Stromal cell of bone marrow (primary cell): ENCODE results near the gene MICALL2.

Source experiments
- DNase-seq: peaks from one replicate; pipeline ENCODE4 v3.0.0-alpha.2; 2012; ENCODE audit warnings: low read depth

MICALL2 gene

DNA sequence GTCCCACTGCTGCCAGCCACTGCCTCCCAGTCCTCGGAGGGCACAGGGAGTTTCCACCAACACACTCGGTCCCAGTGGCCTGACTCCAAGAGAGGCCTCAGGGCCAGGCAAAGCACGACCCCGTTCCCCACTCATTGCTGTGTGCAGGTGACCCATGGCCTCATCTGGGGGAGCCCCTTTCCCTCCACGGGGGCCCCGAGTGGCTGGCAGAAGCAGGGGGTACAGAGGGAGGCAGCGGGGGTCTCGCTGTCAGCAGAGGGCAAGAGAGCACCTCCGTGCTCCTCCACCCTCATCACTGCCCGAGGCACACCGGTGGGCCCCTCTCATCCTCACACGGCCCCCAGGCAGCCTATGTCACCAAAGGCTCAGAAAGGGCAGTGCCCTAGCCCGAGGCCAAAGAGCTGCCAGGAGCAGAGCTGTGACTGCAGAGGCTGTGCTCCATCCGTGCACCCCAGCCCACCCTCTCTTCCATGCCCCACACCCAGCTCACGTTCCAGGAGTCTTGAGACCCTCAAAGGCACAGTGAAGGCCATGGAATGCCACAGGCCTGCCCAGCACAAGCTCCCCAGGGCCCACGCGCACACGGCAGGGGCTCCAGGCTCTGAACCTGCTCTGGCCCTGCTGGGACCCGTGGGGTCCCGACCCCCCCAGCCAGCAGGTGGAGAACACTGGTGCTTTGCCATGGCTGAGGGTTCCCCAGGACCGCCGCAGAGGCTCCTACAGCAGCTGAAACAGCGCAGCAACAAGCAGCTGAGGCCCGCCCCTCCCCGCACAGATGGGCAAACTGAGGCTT, 25.9 kb downstream of the MICALL2 start:
- DNase-seq, result no peak

DNA sequence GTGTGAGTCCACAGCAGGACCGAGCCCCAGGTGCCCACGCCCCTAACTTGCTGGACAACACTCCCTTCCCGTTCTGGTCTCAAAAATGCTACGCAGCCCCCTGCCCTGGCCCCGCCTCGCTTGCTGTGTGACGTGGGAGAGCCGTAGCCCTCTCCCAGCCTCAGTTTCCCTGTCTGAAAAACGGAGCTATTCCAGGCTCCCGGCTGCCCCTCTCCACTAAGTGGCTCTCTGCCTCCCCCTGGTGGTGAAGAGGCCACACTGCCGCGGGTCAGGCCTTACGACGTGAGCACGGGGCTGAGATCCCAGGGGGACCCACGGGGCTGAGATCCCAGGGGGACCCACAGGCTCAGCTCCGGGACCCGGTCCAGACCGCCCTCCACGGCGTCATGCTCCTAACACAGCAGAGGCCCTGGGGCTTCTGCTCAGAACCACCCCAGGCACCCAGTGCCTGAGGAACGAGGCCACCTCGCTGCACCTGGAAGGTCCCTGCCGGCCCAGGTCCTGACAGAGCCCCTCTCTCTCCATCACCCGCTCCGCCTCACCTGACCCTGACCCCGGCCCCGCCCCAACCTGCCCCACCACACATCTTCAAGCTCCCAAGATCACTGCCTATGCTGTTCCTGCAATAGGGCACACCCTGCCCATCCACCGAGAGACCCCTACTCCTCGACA, 26.7 kb downstream of the MICALL2 start:
- DNase-seq, result peak; percentile 28

DNA sequence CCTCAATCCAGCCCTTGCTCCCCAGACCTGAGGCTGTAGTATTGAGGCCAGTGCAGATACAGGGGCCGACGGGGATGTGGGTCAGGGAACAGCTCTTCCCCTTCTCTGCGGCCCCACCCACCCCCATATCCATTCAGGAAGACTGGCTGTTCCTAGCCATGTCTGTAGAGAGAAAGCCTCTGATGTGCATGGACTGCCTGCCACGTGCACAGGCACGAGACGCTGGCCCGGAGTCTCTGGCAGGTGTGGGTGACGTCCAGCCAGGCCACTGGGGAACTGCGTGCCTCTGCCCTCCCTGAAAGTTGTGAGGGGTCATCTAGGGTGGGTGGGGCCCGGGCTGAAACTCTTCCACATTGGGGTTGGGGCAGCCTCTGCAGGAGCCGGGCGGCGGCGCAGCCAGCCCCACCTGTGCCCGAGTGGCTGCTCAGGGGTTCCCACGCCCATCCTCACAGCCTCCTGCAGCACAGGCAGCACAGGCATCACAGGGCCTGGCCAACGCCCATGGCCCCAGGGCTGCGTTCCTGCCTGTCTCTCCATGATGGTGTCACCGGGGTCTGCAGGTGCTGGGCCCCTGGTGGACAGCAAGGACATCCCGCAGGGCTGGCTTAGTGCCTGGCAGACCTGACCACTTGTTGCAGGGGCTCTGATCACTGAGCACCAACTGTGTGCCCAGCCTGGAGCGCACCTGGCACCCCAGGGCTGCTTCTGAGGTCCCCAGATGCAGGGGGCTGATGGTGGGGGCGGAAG, 27.5 kb downstream of the MICALL2 start:
- no peak for DNase-seq

DNA sequence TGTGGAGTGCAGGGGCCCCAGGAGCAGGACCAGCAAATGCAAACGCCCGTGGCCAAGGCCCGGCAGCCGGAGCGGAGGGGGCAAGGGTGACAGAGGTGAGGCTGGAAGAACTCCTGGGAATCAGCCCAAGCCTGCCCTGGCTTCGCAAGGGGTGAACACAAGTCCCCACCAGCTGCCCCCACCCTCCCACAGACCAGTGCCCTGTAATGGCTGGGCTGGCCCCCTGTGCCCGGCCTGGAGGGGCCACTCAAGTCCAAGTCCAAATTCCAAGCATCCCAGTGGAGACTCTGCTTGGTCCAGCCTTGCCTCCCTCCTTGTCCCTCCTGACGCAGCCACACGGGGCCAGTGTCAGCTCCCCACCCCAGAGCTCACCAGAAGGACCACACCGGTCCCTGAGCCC, 28.0 kb downstream of the MICALL2 start:
- no peak for DNase-seq

DNA sequence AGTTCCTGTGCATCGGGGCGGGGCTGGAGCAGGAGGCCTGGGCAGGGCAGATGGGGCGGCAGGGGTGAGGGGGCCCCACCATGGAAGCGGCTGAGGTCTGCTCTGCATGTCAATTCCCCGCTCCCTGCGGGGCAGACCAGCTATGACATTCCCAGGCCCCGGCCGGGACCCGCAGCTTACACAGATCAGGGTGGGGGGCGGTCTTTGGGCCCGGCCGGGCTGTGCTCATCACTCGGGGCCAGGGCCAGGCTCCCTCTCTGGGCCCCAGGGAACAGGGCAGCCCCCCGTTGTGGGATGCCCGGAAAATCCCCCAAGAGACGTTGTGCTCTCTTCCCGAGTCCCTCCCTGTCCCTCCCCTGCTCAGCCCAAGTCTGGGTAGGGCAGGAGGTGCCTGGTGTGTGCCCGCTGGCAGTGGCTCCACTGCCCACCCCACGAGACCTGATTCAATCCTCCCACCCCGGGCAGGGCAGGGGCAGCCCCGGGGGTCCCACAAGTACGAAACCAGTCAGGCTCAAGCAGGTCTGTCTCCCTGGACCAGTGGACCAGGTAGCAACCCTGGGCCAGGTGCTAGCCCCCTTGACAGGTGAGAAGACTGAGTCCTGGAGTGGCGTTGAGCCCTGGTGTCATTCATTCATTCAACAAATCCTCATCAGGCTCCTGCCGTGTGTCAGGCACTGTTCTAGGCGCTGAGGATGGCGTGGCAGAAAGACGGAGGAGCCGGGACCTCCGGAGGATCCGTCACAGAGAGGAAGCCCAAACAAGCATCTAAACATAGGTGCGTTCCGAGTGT, 29.0 kb downstream of the MICALL2 start:
- no peak for DNase-seq

DNA sequence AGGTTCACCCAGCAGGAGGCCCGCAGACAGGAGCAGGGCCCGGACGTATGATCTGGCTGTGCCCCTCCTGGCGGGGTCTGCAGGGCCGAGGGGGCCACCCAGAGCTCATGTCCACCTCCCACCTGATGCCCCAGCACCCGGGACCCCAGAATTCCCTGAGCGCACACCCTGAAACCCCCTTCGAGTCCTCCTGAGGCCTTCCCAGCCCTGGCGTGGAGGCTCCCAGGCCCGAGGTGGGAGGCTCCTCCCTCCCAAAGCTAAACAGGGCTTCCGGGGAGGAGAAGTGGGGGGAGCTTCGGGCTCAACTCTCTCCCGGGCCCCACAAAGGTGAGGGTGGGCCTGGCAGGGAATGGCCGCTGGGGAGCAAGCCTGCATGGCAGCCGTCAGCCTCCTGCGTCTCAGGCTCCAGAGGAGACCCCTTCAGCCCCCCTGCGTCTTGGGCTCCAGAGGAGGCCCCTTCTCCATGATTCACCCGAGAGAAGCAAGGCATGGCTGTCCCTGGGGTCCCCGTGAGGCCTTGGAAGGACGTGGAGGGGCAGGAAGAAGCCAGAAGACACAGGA, 30.2 kb downstream of the MICALL2 start:
- DNase-seq, result no peak

DNA sequence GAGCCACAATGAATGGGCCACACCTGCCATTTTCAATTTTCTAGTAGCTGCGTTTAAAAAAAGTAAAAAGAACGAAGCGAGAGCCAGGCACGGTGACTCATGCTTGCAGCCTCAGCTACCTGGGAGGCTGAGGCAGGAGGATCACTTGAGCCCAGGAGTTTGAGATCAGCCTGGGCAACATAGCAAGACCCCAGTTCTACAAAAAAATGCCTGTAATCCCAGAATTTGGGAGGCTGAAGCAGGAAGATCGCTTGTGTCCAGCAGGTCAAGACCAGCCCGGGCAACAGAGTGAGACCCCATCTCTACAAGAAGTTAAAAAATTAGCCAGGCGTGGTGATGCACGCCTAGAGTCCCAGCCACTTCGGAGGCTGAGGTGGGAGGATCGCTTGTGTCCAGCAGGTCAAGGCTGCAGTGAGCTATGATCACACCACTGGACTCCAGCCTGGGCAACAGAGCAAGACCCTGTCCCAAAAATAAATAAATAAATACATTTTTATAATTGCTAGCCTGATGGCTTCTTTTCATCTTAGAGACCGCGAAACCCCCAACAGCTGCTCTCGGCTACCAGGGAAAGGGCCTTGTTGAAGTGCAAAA, 32.1 kb downstream of the MICALL2 start:
- no peak for DNase-seq

DNA sequence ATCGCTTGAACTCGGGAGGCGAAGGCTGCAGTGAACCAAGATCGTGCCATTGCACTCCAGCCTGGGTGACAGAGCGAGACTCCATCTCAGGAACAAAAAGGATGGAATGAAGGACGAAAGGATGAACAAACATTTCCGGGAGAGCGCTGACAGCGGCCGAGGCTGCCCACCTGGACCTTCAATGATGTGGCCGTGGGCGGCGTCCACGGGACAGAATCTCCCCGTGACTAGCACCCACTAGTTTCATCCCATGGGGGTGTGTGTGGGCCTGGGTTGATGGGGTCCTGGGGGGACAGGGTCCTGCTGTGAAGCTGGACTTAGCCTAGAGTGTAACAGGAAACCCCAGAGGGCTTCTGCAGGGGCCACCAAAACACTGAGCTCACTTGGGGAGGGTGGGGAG, 32.8 kb downstream of the MICALL2 start:
- no peak for DNase-seq

DNA sequence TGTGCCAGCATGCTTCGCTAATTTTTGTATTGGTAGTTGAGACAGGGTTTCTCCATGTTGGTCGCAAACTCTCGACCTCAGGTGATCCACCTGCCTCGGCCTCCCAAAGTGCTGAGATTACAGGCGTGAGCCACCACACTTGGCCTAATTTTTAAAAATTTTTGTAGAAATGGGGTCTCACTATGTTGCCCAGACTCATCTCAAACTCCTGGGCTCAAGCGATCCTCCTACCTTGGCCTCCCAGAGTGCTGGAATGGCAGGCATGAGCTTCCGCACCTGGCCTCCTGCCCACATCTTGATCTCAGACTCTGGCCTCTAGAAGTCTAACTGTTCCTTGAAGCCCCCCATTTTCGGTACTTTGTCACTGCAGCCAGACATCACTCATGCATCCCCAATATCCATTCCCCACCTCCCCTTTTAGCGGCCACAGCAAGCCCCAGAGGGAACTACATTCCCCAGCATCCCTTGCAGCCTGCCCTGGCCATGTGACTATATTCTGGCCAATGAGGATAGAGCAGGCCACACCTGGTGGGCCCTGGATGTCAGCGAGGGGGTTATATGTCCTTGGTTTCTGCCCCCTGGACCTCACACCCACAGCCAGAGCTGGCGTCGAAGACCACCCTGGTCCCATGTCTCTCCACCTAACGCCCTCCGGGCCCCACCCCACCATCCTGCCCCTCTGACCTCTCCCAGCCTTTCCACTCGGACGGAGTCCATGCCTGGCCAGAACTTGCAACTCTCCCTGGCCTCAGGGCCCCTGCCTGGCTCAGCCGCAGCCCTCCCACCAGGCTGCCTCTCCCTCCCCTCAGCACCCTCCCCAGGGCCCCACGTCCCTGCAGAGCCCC, 33.8 kb downstream of the MICALL2 start:
- no peak for DNase-seq

DNA sequence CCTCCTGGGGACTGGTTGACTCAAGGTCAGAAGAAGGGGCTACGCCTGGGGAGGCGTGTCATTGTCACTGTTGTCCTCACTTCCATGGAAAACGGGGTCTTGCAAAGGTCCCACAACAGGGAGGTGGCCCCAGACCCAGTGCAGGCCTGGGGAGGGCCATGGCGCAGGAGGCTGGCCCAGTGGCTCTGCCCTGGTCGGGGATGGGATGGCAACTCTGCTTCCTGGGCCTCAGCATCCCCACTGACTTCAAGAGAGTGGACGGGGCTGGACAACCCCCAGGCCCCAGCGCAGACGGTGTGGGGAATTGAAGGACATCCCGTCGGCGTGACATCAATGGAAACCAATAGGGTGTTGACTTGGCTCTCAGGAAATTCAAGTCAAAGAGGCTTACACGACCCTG, 35.2 kb downstream of the MICALL2 start:
- no peak for DNase-seq

DNA sequence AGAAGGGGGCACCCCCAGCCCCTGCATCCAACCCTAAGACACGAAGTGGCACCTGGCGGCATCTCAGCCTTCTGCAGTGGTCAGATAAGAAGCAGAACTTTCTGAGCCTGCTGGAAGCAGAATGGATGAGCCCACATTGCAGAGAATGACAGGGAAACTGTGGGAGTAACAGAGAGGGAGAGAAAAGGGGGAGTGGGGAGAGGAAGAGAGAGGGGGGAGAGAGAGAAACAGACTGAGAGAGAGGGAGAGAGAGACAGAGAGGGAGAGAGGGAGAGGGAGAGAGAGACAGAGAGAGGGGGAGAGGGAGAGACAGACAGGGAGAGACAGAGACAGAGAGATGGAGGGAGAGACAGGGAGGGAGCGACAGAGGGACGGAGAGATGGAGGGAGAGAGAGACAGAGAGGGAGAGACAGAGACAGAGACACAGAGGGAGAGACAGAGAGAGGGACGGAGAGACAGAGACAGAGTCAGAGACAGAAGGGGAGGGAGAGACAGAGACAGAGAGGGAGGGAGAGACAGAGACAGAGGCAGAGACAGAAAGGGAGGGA, 35.9 kb downstream of the MICALL2 start:
- DNase-seq, result no peak

DNA sequence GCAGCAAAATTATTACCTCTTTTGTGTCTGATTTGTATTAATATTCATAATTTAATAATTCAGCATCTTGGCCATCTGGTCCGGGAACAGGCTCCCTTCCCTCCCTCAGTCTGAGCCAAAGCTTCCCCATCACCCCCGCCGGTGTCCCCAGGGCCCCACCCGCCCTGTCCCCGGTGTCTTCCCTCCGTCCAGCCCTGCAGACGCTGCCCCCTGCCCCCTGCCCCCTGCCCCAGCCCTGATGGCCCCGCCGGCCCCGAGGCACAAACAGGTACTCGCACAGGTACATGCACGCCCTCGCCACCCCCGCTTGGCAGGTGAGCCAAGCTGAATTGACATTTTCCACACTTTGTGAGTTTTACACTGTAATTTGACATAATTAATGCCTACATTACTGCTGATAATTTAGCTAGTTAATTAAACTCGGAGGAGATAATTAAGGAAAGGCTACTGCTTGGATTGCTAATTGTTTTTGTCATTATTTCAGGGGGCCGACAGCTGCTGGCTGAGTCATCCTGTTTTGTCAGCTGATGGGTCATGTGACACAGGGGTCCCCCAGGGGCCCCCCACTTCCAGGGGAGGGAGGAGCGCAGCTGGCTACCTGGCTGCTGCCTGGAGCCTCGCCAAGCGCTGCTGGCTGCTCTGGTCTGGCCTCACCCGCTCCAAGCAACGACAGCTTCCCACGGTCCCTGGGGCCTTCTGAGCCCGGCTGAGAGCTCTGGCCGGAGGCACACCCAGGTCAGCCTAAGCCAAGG, 36.6 kb downstream of the MICALL2 start:
- no peak for DNase-seq

DNA sequence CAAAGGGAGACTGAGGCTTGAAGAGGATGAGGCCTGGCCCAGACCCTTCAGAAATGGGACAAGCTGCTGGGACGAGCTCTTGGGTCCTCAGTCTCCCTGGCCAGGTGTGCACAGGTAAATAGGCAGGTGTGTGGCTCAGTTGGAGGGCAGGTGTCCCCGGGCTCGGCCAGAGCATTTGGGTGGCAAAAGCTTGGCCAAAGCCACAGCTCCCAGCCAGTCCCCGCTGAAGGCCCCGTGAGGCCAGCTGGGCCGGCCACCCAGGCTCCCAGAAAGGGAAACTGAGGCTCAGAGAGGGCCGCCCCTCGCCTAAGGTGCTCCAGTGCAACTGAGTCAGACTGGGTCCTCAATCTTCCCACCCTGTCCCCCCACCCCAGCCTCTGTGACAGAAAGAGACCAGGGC, 37.3 kb downstream of the MICALL2 start:
- no peak for DNase-seq

DNA sequence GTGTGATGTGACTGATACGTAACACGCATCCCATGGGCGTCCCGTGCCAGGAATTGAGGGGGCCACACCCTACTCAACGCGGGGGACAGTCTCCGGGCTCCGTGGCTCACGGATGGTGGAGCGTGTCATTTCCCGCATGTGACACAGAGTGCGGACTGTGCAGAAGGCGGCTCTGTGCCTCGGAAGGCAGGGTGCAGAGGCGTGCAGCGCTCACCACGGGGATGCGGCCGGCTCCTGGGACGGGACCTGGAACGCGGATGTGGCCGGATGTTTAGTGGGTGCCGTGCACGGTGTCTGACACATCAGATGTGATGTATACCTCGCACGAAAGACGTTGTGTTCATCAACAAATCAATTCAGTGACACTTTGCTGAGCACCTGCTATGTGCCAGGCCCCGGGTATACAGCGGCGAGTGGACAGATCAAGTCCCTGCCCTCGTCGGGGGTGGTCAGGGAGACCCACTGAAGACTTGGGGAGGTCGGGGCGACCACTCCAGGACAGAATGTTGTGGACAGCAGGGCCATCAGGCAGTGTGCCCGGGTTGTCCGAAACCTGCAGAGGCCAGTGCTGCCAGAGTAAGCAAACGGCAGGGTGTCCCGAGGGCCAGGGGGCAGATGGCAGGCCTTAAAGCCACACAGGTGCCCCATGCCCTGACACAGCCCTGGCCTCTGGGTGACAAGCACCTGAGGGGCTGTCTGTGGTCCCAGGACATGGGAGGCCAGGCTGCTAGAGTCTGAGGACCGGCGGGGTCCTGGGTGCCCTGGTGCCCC, 38.1 kb downstream of the MICALL2 start:
- DNase-seq, result no peak

DNA sequence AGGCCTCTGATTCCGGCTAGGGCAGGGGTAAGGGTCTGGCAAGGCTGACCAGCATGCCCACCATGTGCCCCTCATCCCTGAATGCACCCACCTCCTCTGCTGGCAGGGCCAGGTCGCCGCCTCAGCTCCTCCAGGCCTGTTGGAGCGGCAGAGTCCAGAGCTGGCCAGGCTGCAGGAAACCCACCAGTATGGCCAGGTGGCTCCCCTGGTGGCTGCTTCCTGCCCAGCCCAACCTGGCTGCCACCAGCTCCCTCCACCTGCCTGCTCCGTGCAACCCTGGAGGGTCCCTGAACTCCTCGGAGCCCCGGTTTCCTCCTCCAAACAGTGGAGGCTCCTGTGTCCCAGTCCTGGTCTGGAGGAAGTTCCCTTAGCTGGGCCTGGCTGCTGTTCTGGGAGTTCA, 39.6 kb downstream of the MICALL2 start:
- DNase-seq, result no peak

DNA sequence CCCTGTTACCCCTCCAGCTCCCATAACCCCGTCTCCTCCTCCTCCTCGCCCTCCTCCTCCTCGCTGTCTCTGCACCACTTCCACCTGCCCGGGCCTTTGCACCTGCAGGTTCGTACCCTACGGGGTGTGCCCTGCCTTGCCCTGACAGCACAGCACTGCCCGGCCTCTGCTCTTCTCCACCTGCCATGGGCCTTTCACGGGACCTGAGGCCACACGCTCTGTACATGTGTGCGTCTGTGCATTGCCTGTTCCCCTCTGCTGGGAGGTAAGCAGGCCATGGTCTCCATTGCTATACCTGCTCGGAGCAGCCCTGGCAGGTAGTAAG, 40.0 kb downstream of the MICALL2 start:
- no peak for DNase-seq

DNA sequence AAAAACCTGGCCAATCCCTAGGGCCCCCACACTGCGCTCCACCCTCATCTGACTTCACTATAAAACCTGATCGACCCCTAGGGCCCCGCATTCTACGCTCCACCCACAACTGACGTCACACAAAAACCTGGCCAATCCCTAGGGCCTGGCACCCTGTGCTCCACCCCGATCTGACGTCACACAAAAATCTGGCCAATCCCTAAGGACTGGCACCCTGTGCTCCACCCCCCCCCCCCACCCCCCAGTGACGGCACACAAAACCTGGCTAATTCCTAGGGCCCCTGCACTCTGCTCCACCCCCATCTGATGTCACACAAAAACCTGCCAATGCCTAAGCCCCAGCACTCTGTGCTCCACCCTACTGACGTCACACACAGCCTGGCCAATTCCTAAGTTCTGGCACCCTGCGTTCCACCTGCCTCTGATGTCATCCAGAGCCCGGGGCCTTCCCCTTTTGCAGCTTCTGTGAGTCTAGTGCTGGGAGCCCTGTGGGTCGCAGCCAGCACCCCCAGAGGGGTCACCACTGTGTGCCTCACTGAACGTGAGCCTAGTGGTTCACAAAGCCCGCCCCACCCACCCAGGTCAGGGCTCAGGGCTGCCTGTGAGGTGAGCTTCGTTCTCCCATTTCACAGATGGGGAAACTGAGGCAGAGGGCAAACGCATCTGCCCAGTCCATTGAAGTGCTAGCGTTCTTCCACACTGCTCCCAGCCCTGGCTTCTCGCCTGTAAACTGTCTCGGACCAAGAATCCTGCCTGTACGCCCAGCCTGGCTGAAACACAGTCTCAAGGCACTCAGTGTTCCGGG, 40.6 kb downstream of the MICALL2 start:
- DNase-seq, result no peak

DNA sequence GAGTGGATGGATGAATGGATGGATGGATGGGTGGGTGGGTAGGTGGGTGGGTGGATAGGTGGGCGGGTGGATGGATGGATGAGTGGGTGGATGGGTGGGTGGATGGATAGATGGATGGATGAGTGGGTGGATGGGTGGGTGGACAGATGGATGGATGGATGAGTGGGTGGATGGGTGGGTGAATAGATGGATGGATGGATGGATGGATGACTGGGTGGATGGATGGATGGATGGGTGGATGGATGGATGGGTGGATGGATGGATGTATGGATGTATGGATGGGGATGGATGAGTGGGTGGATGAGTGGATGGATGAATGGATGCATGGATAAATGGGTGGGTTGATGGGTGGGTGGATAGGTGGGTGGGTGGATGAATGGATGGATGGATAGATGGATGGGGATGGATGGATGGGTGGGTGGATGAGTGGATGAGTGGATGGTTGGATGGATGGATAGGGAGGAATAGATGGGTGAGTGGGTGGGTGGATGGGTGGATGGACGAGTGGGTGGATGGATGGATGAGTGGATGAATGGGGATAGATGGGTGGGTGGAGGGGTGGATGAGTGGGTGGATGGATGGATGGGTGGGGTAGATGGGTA, 43.8 kb downstream of the MICALL2 start:
- DNase-seq, result no peak
